ENCODE data around the gene BAIAP2.

DNA sequence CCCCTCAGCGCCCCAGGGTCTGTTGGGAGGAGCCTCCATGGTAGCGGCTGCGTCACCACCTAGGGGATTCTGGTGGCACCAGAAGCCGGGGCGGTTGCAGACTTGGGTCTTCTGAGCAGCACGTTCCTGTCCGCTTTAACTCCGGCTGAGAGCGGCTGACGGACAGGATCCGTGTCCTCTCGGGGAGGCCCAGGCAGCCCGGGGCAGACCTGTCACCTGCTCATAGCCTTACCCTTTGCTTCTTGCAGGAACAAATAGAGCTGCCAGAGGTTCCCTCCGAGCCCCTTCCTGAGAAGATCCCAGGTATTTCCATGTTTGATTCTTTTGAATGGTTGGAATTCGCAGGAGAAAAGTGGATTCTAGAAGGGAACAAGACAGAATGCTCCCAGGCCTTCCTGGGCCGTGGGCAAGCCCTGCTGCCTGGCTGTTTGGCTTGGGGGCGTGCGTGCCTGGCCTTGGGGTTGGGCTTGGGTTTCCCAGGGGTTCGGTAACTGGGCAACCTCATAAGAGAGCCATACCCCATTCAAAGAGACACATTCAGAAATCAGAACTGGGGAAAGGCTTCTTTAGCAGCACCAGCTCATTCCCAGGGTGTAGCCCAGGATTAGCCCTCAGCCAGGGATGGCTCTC lies 36.7 kb upstream of the BAIAP2 start:
- TF ChIP-seq, protein P1, sequence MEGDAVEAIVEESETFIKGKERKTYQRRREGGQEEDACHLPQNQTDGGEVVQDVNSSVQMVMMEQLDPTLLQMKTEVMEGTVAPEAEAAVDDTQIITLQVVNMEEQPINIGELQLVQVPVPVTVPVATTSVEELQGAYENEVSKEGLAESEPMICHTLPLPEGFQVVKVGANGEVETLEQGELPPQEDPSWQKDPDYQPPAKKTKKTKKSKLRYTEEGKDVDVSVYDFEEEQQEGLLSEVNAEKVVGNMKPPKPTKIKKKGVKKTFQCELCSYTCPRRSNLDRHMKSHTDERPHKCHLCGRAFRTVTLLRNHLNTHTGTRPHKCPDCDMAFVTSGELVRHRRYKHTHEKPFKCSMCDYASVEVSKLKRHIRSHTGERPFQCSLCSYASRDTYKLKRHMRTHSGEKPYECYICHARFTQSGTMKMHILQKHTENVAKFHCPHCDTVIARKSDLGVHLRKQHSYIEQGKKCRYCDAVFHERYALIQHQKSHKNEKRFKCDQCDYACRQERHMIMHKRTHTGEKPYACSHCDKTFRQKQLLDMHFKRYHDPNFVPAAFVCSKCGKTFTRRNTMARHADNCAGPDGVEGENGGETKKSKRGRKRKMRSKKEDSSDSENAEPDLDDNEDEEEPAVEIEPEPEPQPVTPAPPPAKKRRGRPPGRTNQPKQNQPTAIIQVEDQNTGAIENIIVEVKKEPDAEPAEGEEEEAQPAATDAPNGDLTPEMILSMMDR (conservative IDR thresholded peaks at IDR 0.05), result no peak
- no peak for TF ChIP-seq ZFX (IDR thresholded peaks at IDR 0.05)

All from C4-2B (cell line).